Activated naive CD4-positive, alpha-beta T cell treated with anti-CD3 and anti-CD28 coated beads, Interleukin-2, amount 50 U/mL, for 24 hours (primary cell): ENCODE measurements around the gene CERS3.

Source experiments
- H3K27ac Mint-ChIP-seq: one replicate; pipeline ENCODE4 v1.8.0; 2021; ENCODE audit warnings: mild to moderate bottlenecking, mixed read lengths
- H3K27me3 Mint-ChIP-seq: one replicate; pipeline ENCODE4 v1.8.0; 2021; ENCODE audit warnings: mixed read lengths
- H3K36me3 Mint-ChIP-seq: one replicate; pipeline ENCODE4 v1.8.0; 2021; ENCODE audit warnings: mixed read lengths
- H3K4me1 Mint-ChIP-seq: one replicate; pipeline ENCODE4 v1.8.0; 2021; ENCODE audit warnings: mixed read lengths
- H3K4me3 Mint-ChIP-seq: one replicate; pipeline ENCODE4 v1.8.0; 2021; ENCODE audit warnings: mild to moderate bottlenecking, mixed read lengths
- H3K9me3 Mint-ChIP-seq: one replicate; pipeline ENCODE4 v1.8.0; 2021; ENCODE audit warnings: mixed read lengths

Gene CERS3

GRCh38 chr15:100393008-100393407 is 135.7 kb downstream of the CERS3 start:
- H3K4me1 Mint-ChIP-seq, result no peaks in the 10 kb centered on the region
- peaks cover 3% of the 10 kb centered on the region for H3K36me3 Mint-ChIP-seq
- H3K27me3 Mint-ChIP-seq, result no peaks in the 10 kb centered on the region
- H3K27ac Mint-ChIP-seq, result no peak overlapping the region
- no peak overlapping the region for H3K4me3 Mint-ChIP-seq
- H3K9me3 Mint-ChIP-seq, result no peaks in the 10 kb centered on the region

DNA sequence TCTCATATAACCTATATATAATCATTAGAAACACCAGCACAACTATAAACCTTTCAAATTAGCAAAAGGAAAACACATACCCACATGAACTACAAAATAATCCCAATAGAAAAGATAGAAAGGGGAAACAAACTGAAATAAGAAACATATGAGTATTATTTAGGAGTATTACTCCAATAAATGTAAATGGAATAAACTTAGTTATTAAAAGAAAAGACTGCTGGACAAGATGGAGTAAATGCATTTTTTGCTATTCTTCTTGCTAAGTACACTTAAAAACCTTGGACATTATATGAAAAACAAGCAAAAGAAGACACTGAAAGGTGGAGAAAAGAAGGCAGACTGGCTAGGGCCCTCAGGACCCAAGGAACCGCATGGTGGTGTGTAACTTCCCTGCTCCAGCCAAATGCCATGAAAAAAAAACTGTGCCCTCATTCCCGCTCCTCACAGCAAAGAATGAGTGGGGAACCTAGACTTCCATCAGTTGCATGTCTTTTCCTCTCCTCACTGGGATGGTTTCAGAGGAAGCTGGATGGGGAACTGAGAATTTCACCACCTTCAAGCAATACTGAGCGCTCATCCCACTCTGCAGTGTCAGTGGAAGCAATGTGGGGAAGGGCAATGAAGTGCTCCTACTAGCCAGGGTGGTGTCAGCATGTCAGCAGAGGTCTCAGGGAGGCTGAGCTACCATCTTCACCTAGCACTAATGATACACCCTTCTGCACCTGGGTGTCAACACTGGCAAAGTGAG is 143.3 kb downstream of the CERS3 start:
- peaks cover 5% of the 10 kb centered on the region for H3K9me3 Mint-ChIP-seq
- H3K4me1 Mint-ChIP-seq, result no peaks in the 10 kb centered on the region
- H3K27ac Mint-ChIP-seq, result no peak overlapping the region
- H3K36me3 Mint-ChIP-seq, result peaks cover 7% of the 10 kb centered on the region
- no peak overlapping the region for H3K4me3 Mint-ChIP-seq
- H3K27me3 Mint-ChIP-seq, result peaks cover 1% of the 10 kb centered on the region

DNA sequence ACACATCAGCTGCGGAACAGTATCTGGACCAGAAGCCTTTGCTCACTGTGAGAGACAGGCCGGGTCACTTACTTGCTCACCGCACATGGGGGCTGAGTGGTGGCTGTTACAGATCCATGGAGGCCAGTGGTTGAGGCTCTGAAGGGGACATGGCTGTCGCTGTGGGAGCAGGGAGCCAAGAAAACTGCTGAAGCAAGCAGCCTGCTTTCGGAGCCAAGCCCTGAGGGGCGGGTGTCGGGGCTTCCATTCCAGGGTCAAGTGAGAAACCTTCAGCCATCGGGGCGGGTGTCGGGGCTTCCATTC is 144.7 kb downstream of the CERS3 start:
- peaks cover 5% of the 10 kb centered on the region for H3K9me3 Mint-ChIP-seq
- no peak overlapping the region for H3K4me3 Mint-ChIP-seq
- H3K4me1 Mint-ChIP-seq, result no peaks in the 10 kb centered on the region
- peaks cover 2% of the 10 kb centered on the region for H3K27me3 Mint-ChIP-seq
- H3K27ac Mint-ChIP-seq, result no peak overlapping the region
- peaks cover 7% of the 10 kb centered on the region for H3K36me3 Mint-ChIP-seq

GRCh38 chr15:100383302-100384107 is 145.2 kb downstream of the CERS3 start:
- H3K36me3 Mint-ChIP-seq, result peaks cover 5% of the 10 kb centered on the region

DNA sequence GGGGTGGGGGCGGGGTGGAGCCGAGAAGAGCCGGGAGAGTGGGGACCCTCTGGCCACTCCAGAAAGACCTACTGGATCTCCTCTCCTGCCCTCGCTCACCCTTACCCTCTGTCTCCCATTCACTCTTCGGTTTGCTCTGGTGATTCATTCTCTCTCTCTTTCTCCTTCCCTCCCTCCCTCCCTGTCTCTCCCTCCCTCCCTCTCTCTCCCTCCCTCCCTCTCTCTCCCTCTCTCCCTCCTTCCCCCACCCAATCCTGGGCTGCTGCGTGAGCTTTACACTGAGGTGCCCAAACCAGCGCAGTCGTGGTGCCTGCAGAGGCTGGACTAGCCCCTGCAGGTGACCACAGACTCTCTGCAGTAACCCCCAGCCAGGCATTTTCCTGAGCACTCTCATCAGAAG is 154.8 kb downstream of the CERS3 start:
- peaks cover 13% of the 10 kb centered on the region for H3K4me1 Mint-ChIP-seq
- peaks cover 6% of the 10 kb centered on the region for H3K36me3 Mint-ChIP-seq
- peaks cover 16% of the 10 kb centered on the region for H3K9me3 Mint-ChIP-seq
- peak overlapping the region; percentile 68 for H3K4me3 Mint-ChIP-seq
- peaks cover 36% of the 10 kb centered on the region for H3K27me3 Mint-ChIP-seq
- peak overlapping the region; percentile 59 for H3K27ac Mint-ChIP-seq

More at GRCh38 chr15:100383302-100384107, 145.2 kb downstream of the CERS3 start:
- no peak overlapping the region for H3K27ac Mint-ChIP-seq
- peaks cover 5% of the 10 kb centered on the region for H3K9me3 Mint-ChIP-seq
- H3K4me3 Mint-ChIP-seq, result no peak overlapping the region
- H3K4me1 Mint-ChIP-seq, result no peaks in the 10 kb centered on the region
- H3K27me3 Mint-ChIP-seq, result peaks cover 2% of the 10 kb centered on the region

- H3K36me3 Mint-ChIP-seq, result peaks cover 6% of the 10 kb centered on the region
- H3K4me3 Mint-ChIP-seq, result peak overlapping the region; percentile 56
- peaks cover 13% of the 10 kb centered on the region for H3K4me1 Mint-ChIP-seq
- no peak overlapping the region for H3K27ac Mint-ChIP-seq
- peaks cover 16% of the 10 kb centered on the region for H3K9me3 Mint-ChIP-seq
- peaks cover 37% of the 10 kb centered on the region for H3K27me3 Mint-ChIP-seq
Measured at GRCh38 chr15:100373120-100373896, 155.4 kb downstream of the CERS3 start.

DNA sequence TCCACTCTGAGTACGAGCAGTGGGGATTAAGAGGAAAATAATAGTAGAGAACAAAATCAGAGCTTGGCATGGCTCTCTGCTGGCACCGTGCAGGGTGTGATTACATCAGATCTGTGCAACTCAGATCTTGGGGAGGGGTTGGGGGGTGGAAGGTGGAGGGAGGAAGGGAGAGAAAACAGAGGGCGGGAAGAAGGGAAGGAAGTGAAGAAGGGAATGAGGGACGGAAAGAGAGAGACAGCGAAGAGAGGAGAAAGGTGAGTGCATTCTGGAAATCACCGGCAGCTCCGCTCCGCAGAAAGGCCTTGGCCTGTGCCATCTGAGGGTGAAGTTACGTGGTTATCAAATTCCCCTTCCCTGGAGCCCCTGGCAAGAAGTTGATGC is 156.0 kb downstream of the CERS3 start:
- Mint-ChIP-seq H3K36me3 (peaks cover 6% of the 10 kb centered on the region), H3K4me1 (peaks cover 13% of the 10 kb centered on the region), H3K9me3 (peaks cover 16% of the 10 kb centered on the region), H3K27me3 (peaks cover 38% of the 10 kb centered on the region), H3K4me3 (peak overlapping the region; percentile 56), H3K27ac (no peak overlapping the region)

DNA sequence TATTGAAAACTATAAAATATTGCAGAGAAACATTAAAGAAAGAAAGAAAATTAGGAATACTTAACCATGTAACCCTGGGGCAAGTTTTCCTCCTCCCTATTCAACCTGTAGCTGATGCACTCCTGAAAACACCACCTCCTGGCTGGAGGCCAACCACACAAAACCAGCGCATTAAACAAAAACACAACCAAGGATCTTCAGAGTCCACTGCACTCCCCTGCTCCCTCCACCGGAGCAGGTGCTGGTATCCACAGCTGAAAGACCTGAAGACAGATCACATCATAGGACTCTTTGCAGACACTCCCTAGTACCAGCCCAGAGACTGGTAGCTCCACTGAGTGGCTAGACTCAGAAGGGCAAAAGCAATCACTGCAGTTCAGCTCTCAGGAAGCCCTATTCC is 173.4 kb downstream of the CERS3 start:
- Mint-ChIP-seq H3K4me1 (peaks cover 4% of the 10 kb centered on the region), H3K27me3 (peaks cover 17% of the 10 kb centered on the region), H3K4me3 (no peak overlapping the region), H3K36me3 (no peaks in the 10 kb centered on the region), H3K9me3 (no peaks in the 10 kb centered on the region), H3K27ac (no peak overlapping the region)

- Mint-ChIP-seq H3K27me3 (peaks cover 16% of the 10 kb centered on the region), H3K4me3 (no peak overlapping the region), H3K4me1 (peaks cover 13% of the 10 kb centered on the region), H3K27ac (no peak overlapping the region), H3K9me3 (no peaks in the 10 kb centered on the region), H3K36me3 (no peaks in the 10 kb centered on the region)
Measured at GRCh38 chr15:100353449-100353848, 175.3 kb downstream of the CERS3 start.

DNA sequence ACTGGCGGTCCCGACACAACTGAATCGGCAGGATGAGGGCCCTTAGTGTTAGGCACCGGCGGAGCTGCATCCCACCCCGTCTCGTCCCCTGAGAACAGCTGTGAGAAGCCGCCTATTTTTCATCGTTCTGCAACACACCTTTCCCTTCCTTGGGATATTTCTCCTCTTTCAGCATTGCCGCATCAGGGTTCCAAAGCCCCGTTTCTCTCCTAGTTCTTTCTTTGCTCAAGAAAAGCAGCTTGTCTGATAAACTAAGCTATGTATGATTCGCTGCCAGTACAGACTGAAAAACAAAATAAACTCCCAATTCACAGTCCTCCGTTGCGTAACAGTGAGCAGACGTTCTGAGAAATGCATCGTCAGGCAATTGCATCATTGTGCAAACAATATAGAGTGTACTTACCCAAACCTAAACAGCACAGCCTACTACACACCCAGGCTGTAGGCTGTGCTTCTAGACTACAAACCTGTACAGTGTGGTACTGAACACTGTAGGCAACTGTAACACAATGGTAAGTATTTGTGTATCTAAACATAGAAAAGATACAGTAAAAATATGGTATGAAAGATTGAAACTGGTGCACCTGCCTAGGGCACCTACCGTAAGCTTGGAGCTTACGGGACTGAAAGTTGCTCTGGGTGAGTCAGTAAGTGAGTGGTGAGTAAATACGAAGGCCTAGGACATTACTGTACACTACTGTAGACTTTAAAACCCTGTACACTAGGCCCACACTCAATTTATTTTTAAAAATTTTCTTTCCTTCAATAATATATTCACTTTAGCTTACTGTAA is 178.1 kb downstream of the CERS3 start:
- H3K27me3 Mint-ChIP-seq, result peaks cover 3% of the 10 kb centered on the region
- H3K9me3 Mint-ChIP-seq, result no peaks in the 10 kb centered on the region
- H3K36me3 Mint-ChIP-seq, result no peaks in the 10 kb centered on the region
- H3K4me1 Mint-ChIP-seq, result peaks cover 13% of the 10 kb centered on the region
- peak overlapping the region; percentile 98 for H3K4me3 Mint-ChIP-seq
- H3K27ac Mint-ChIP-seq, result no peak overlapping the region
